Tibial artery (tissue), 4 donors: ENCODE measurements around the gene NOXA1.

ENCODE experiments used
- DNase-seq, 2 donors: peaks; one replicate each; pipeline ENCODE4 v3.0.0-alpha.2; 2019
- H3K27ac ChIP-seq, 2 donors: fragments of 200-600 bp; sonication (generic) in 1 of 2; 1 replicate in 1 of 2; 2 replicates in 1 of 2; pipeline ENCODE4 v1.5.1; 2018 to 2019; ENCODE audit warnings: mild to moderate bottlenecking in 1 of 2
- H3K27me3 ChIP-seq, 2 donors: fragments of 200-600 bp; sonication (generic) in 1 of 2; one replicate each; pipeline versions ENCODE4 v1.5.1 to v1.6.0; 2016 to 2019
- H3K36me3 ChIP-seq, 3 donors: fragments of 200-600 bp; sonication (generic) in 2 of 3; one replicate each; pipeline ENCODE4 v1.5.1; 2016 to 2019; ENCODE audit warnings: mild to moderate bottlenecking in 2 of 3
- H3K4me1 ChIP-seq, 4 donors: fragments of 200-600 bp; sonication (generic) in 2 of 4; 1 replicate in 3 of 4; 2 replicates in 1 of 4; pipeline ENCODE4 v1.5.1; 2016 to 2019
- H3K4me3 ChIP-seq, 2 donors: fragments of 200-600 bp; sonication (generic) in 1 of 2; 1 replicate in 1 of 2; 2 replicates in 1 of 2; pipeline ENCODE4 v1.5.1; 2018 to 2019; ENCODE audit warnings: mild to moderate bottlenecking in 2 of 2
- H3K9me3 ChIP-seq, 3 donors: fragments of 200-600 bp; sonication (generic) in 1 of 3; one replicate each; pipeline ENCODE4 v1.5.1; 2016 to 2019
- CTCF ChIP-seq, 2 experiments: fragments of 200-600 bp in 1 of 2; fragments of 450-650 bp in 1 of 2; IDR thresholded peaks; one replicate each; pipeline ENCODE4 v1.5.1; 2017 to 2019; ENCODE audit warnings: antibody characterized with exemption in 2 of 2, mild to moderate bottlenecking in 1 of 2, moderate library complexity in 1 of 2
- intact Hi-C: fragments of 100-400 bp; cut with DNase I; formaldehyde crosslinking; loops from one replicate; pipeline ENCODE4 v1.15.0; 2023; ENCODE audit warnings: low total_unique reads

NOXA1 gene

GRCh38 chr9:137477778-137478612, 54.8 kb downstream of the NOXA1 start:
- no peak overlapping the region for H3K4me3 ChIP-seq
- intact Hi-C loops: no loop called here
- DNase-seq: no peak
- peaks cover 11 to 54% (median 17%) of the 10 kb centered on the region in 3 donors for H3K36me3 ChIP-seq
- H3K27ac ChIP-seq: no peak overlapping the region
- no peaks in the 10 kb centered on the region for H3K27me3 ChIP-seq
- H3K9me3 ChIP-seq: peaks cover 0 to 12% (median 7%) of the 10 kb centered on the region in 3 donors
- no peak for TF ChIP-seq CTCF (IDR thresholded peaks at IDR 0.05)
- peaks cover 0 to 13% (median 2%) of the 10 kb centered on the region in 4 donors for H3K4me1 ChIP-seq

GRCh38 chr9:137478613-137478961, 55.4 kb downstream of the NOXA1 start:
- peaks cover 0 to 13% (median 2%) of the 10 kb centered on the region in 4 donors for H3K4me1 ChIP-seq
- H3K4me3 ChIP-seq: no peak overlapping the region
- intact Hi-C loops: no loop called here
- H3K9me3 ChIP-seq: peaks cover 0 to 12% (median 7%) of the 10 kb centered on the region in 3 donors
- H3K27ac ChIP-seq: no peak overlapping the region
- H3K27me3 ChIP-seq: no peaks in the 10 kb centered on the region
- peak in 1 of 2 donors; percentile 48 for DNase-seq
- peaks cover 11 to 52% (median 17%) of the 10 kb centered on the region in 3 donors for H3K36me3 ChIP-seq
- TF ChIP-seq CTCF (IDR thresholded peaks at IDR 0.05): no peak

GRCh38 chr9:137478962-137479861, 56.0 kb downstream of the NOXA1 start:
- no peak for TF ChIP-seq CTCF (IDR thresholded peaks at IDR 0.05)
- no peak overlapping the region for H3K4me3 ChIP-seq
- H3K27me3 ChIP-seq: no peaks in the 10 kb centered on the region
- H3K4me1 ChIP-seq: peaks cover 0 to 13% (median 2%) of the 10 kb centered on the region in 4 donors
- H3K36me3 ChIP-seq: peaks cover 11 to 52% (median 17%) of the 10 kb centered on the region in 3 donors
- peak in 1 of 2 donors; percentile 60 for DNase-seq
- intact Hi-C loops: no loop called here
- no peak overlapping the region for H3K27ac ChIP-seq
- peaks cover 0 to 12% (median 7%) of the 10 kb centered on the region in 3 donors for H3K9me3 ChIP-seq

GRCh38 chr9:137479892-137480685, 56.9 kb downstream of the NOXA1 start:
- TF ChIP-seq CTCF (IDR thresholded peaks at IDR 0.05): no peak
- DNase-seq: peak in 1 of 2 donors; percentile 59
- no peak overlapping the region for H3K27ac ChIP-seq
- H3K9me3 ChIP-seq: peaks cover 0 to 10% (median 6%) of the 10 kb centered on the region in 3 donors
- H3K4me1 ChIP-seq: peaks cover 0 to 13% (median 2%) of the 10 kb centered on the region in 4 donors
- H3K4me3 ChIP-seq: no peak overlapping the region
- peaks cover 10 to 51% (median 15%) of the 10 kb centered on the region in 3 donors for H3K36me3 ChIP-seq
- intact Hi-C loops: no loop called here
- H3K27me3 ChIP-seq: no peaks in the 10 kb centered on the region
